ENCODE measurements around the gene CLDN2. TPM values are rescaled to one million over a fixed set of nuclear protein-coding genes. Genes with fewer than 3 reads are reported as not detected.
"Not testable (repeated sequence)": the region's sequence is repeated elsewhere in the genome, so short reads cannot be mapped to it uniquely, and the experiment has no call there.

CLDN2 gene
- not detected for total RNA-seq

- Histone ChIP-seq H3K9me3 (no peaks in the 10 kb centered on the region), H3K4me1 (no peaks in the 10 kb centered on the region), H3K27ac (no peak within 1 kb of the TSS), H3K4me3 (no peak within 1 kb of the TSS), H3K27me3 (no peaks in the 10 kb centered on the region), H3K36me3 (no peaks in the 10 kb centered on the region)
- DNase-seq (ENCODE audit: extremely low spot score in 2 of 2): no peak
- no peak for TF ChIP-seq CTCF (IDR thresholded peaks at IDR 0.05)
- no peak for TF ChIP-seq POLR2AphosphoS5 (IDR thresholded peaks at IDR 0.05; ENCODE audit: insufficient read depth in 1 of 2, low read depth in 1 of 2)
- TF ChIP-seq POLR2A (IDR thresholded peaks at IDR 0.05): no peak
- intact Hi-C loops (cut with DNase I): no loop called here
Measured at GRCh38 chrX:106919932-106920452, at the start of gene CLDN2. CLDN2 (plus strand) TSS chrX:106920402; CDS start chrX:106928229, 7,827 bp downstream.

- H3K9me3 ChIP-seq; H3K27me3 ChIP-seq; H3K27ac ChIP-seq; DNase-seq (ENCODE audit: extremely low spot score in 2 of 2); H3K36me3 ChIP-seq; H3K4me3 ChIP-seq; H3K4me1 ChIP-seq; intact Hi-C loops (cut with DNase I): not testable (repeated sequence)
Measured at GRCh38 chrX:106872796-106873195, 47.4 kb upstream of the CLDN2 start.

GRCh38 chrX:106874075-106874474 lies 46.1 kb upstream of the CLDN2 start:
- H3K36me3 ChIP-seq: no peaks in the 10 kb centered on the region

GRCh38 chrX:106875151-106875550 lies 45.1 kb upstream of the CLDN2 start:
- H3K27me3 ChIP-seq: no peaks in the 10 kb centered on the region
- no peak for TF ChIP-seq POLR2AphosphoS5 (IDR thresholded peaks at IDR 0.05; ENCODE audit: insufficient read depth in 1 of 2, low read depth in 1 of 2)
- TF ChIP-seq POLR2A (IDR thresholded peaks at IDR 0.05): no peak
- TF ChIP-seq CTCF (IDR thresholded peaks at IDR 0.05): no peak
- intact Hi-C loops (cut with DNase I): no loop called here
- H3K9me3 ChIP-seq: no peaks in the 10 kb centered on the region
- no peaks in the 10 kb centered on the region for H3K4me1 ChIP-seq
- no peak overlapping the region for H3K27ac ChIP-seq
- no peak for DNase-seq (ENCODE audit: extremely low spot score in 2 of 2)
- H3K4me3 ChIP-seq: no peak overlapping the region
- H3K36me3 ChIP-seq: no peaks in the 10 kb centered on the region

More at GRCh38 chrX:106874075-106874474, 46.1 kb upstream of the CLDN2 start:
- Histone ChIP-seq H3K27ac (no peak overlapping the region), H3K9me3 (no peaks in the 10 kb centered on the region), H3K4me3 (no peak overlapping the region), H3K27me3 (no peaks in the 10 kb centered on the region), H3K4me1 (no peaks in the 10 kb centered on the region)
- intact Hi-C loops (cut with DNase I): no loop called here
- TF ChIP-seq CTCF (IDR thresholded peaks at IDR 0.05): peak in 1 of 3 experiments; percentile 54
- TF ChIP-seq POLR2AphosphoS5 (IDR thresholded peaks at IDR 0.05; ENCODE audit: insufficient read depth in 1 of 2, low read depth in 1 of 2): no peak
- no peak for DNase-seq (ENCODE audit: extremely low spot score in 2 of 2)

GRCh38 chrX:106889468-106889867 lies 30.7 kb upstream of the CLDN2 start:
- no peaks in the 10 kb centered on the region for H3K9me3 ChIP-seq
- TF ChIP-seq CTCF (IDR thresholded peaks at IDR 0.05) (no peak), POLR2A (IDR thresholded peaks at IDR 0.05) (no peak), POLR2AphosphoS5 (IDR thresholded peaks at IDR 0.05; ENCODE audit: insufficient read depth in 1 of 2, low read depth in 1 of 2) (no peak)
- no peak for DNase-seq (ENCODE audit: extremely low spot score in 2 of 2)
- intact Hi-C loops (cut with DNase I): no loop called here
- H3K4me1 ChIP-seq: peaks cover under 1% of the 10 kb centered on the region
- H3K27ac ChIP-seq: no peak overlapping the region
- no peaks in the 10 kb centered on the region for H3K27me3 ChIP-seq
- H3K4me3 ChIP-seq: no peak overlapping the region
- H3K36me3 ChIP-seq: no peaks in the 10 kb centered on the region
